ENCODE data around the gene EML1. TPM values are rescaled to one million over a fixed set of nuclear protein-coding genes. Genes with fewer than 3 reads are reported as not detected.

Gene EML1
- total RNA-seq, 1 donor from 2014 or later: 57.2 TPM

GRCh38 chr14:99794151-99794780, 1.1 kb downstream of the EML1 start:
- Histone ChIP-seq H4K20me1 (ENCODE audit: low read depth) (peaks cover 17% of the 10 kb centered on the region), H3K27me3 (peaks cover 7% of the 10 kb centered on the region), H3K36me3 (no peaks in the 10 kb centered on the region), H3K4me1 (peaks cover 35% of the 10 kb centered on the region), H3K9me3 (ENCODE audit: low read depth) (no peaks in the 10 kb centered on the region), H3K4me2 (peak overlapping the region; percentile 99), H3K27ac (peak overlapping the region; percentile 42), H2AFZ (replicated peaks) (peak overlapping the region; percentile 78), H3F3A (ENCODE audit: low read depth) (peaks cover 34% of the 10 kb centered on the region), H3K9ac (peak overlapping the region; percentile 63), H3K4me3 (peak overlapping the region; percentile 96), H3K79me2 (ENCODE audit: low read depth) (peaks cover 56% of the 10 kb centered on the region)
- Mint-ChIP-seq H3K27ac (peak overlapping the region; percentile 55), H3K4me1 (peaks cover 37% of the 10 kb centered on the region), H3K4me3 (peak overlapping the region; percentile 90), H3K36me3 (peaks cover 13% of the 10 kb centered on the region), H3K9me3 (peaks cover 7% of the 10 kb centered on the region), H3K27me3 (ENCODE audit: insufficient read depth, low read depth) (peaks cover 3% of the 10 kb centered on the region)
- no peak for DNase-seq (ENCODE audit: low spot score)
- no peak for TF ChIP-seq CTCF (IDR thresholded peaks at IDR 0.05)
- no peak for TF ChIP-seq EZH2 (IDR thresholded peaks at IDR 0.05)
- no peak for TF ChIP-seq EZH2phosphoT487 (IDR thresholded peaks at IDR 0.05)

GRCh38 chr14:99795046-99795445, 1.8 kb downstream of the EML1 start:
- peak overlapping the region; percentile 99 for H3K4me2 ChIP-seq
- H3K4me1 Mint-ChIP-seq: peaks cover 37% of the 10 kb centered on the region
- H3K4me3 ChIP-seq: peak overlapping the region; percentile 96
- no peaks in the 10 kb centered on the region for H3K36me3 ChIP-seq
- no peak overlapping the region for H3K27ac ChIP-seq
- TF ChIP-seq EZH2phosphoT487 (IDR thresholded peaks at IDR 0.05) (no peak), EZH2 (IDR thresholded peaks at IDR 0.05) (no peak), CTCF (IDR thresholded peaks at IDR 0.05) (no peak)
- peaks cover 34% of the 10 kb centered on the region for H3F3A ChIP-seq (ENCODE audit: low read depth)
- H3K79me2 ChIP-seq (ENCODE audit: low read depth): peaks cover 64% of the 10 kb centered on the region
- H4K20me1 ChIP-seq (ENCODE audit: low read depth): peaks cover 17% of the 10 kb centered on the region
- peaks cover 35% of the 10 kb centered on the region for H3K4me1 ChIP-seq
- peaks cover 7% of the 10 kb centered on the region for H3K27me3 ChIP-seq
- H3K36me3 Mint-ChIP-seq: peaks cover 16% of the 10 kb centered on the region
- no peak overlapping the region for H3K27ac Mint-ChIP-seq
- H3K9me3 ChIP-seq (ENCODE audit: low read depth): no peaks in the 10 kb centered on the region
- peak overlapping the region; percentile 90 for H3K4me3 Mint-ChIP-seq
- DNase-seq (ENCODE audit: low spot score): no peak
- H3K9ac ChIP-seq: no peak overlapping the region
- peaks cover 7% of the 10 kb centered on the region for H3K9me3 Mint-ChIP-seq
- H2AFZ ChIP-seq (replicated peaks): no peak overlapping the region
- H3K27me3 Mint-ChIP-seq (ENCODE audit: insufficient read depth, low read depth): peaks cover 3% of the 10 kb centered on the region

- DNase-seq (ENCODE audit: low spot score): no peak
- Histone ChIP-seq H3K79me2 (ENCODE audit: low read depth) (peaks cover 84% of the 10 kb centered on the region), H3K4me2 (no peak overlapping the region), H3K4me1 (peaks cover 36% of the 10 kb centered on the region), H3K9ac (no peak overlapping the region), H3K4me3 (no peak overlapping the region), H3K27ac (no peak overlapping the region), H4K20me1 (ENCODE audit: low read depth) (peaks cover 29% of the 10 kb centered on the region), H2AFZ (replicated peaks) (no peak overlapping the region), H3K9me3 (ENCODE audit: low read depth) (no peaks in the 10 kb centered on the region), H3K36me3 (no peaks in the 10 kb centered on the region), H3K27me3 (peaks cover 4% of the 10 kb centered on the region), H3F3A (ENCODE audit: low read depth) (peaks cover 19% of the 10 kb centered on the region)
- TF ChIP-seq CTCF (IDR thresholded peaks at IDR 0.05) (no peak), EZH2phosphoT487 (IDR thresholded peaks at IDR 0.05) (no peak)
- Mint-ChIP-seq H3K4me1 (peaks cover 34% of the 10 kb centered on the region), H3K36me3 (peaks cover 19% of the 10 kb centered on the region), H3K4me3 (no peak overlapping the region), H3K9me3 (peaks cover 7% of the 10 kb centered on the region), H3K27me3 (ENCODE audit: insufficient read depth, low read depth) (peaks cover 3% of the 10 kb centered on the region), H3K27ac (no peak overlapping the region)
These were observed 4.0 kb downstream of the EML1 start for GRCh38 chr14:99797231-99797630.

All from neural progenitor cell (in vitro differentiated cells).